WTC11 (cell line): ENCODE data around the gene VIT.

Experiments
- ATF3 ChIP-seq: sonication (generic); formaldehyde crosslinking; conservative IDR thresholded peaks from 2 replicates; pipeline ENCODE4 v1.8.1; 2022; ENCODE audit warnings: mild to moderate bottlenecking, missing genetic modification reagents
- CTCF ChIP-seq: fragments of 200-600 bp; IDR thresholded peaks from 2 replicates; pipeline ENCODE4 v1.8.0; 2022; ENCODE audit warnings: antibody characterized with exemption
- MYBL2 ChIP-seq: sonication (generic); formaldehyde crosslinking; IDR thresholded peaks from 2 replicates; pipeline ENCODE4 v1.8.1; 2023; ENCODE audit warnings: mild to moderate bottlenecking, moderate library complexity, missing genetic modification reagents
- NR2C2 ChIP-seq: sonication (generic); formaldehyde crosslinking; IDR thresholded peaks from 2 replicates; pipeline ENCODE4 v1.8.0; 2022; ENCODE audit warnings: mild to moderate bottlenecking, missing genetic modification reagents
- TEAD4 ChIP-seq: sonication (generic); formaldehyde crosslinking; IDR thresholded peaks from 2 replicates; pipeline ENCODE4 v1.8.0; 2022; ENCODE audit warnings: mild to moderate bottlenecking, missing genetic modification reagents
- ZNF671 ChIP-seq: fragments of 250-450 bp; sonication (Bioruptor Pico); IDR thresholded peaks from 2 replicates; pipeline ENCODE4 v1.8.0; 2021; ENCODE audit warnings: mild to moderate bottlenecking

GRCh38 chr2:36775261-36775660, 78.8 kb downstream of the VIT start:
- TF ChIP-seq MYBL2 (no peak), CTCF (no peak), NR2C2 (CRISPR knock-in tag) (no peak), ATF3 (CRISPR knock-in tag) (no peak), TEAD4 (no peak), ZNF671 (no peak)
